ENCODE results near the gene SLC37A1.

- no peak for TF ChIP-seq POLR2A (IDR thresholded peaks at IDR 0.05)
- no peak for TF ChIP-seq CTCF (IDR thresholded peaks at IDR 0.05)
Observed at GRCh38 chr21:42541174-42541573, 27.5 kb downstream of the SLC37A1 start.

Data from uterus (tissue), 2 donors.